Subcutaneous adipose tissue (tissue), 4 donors: ENCODE results near the gene TMCC1. TPM values are rescaled to one million over a fixed set of nuclear protein-coding genes. Genes with fewer than 3 reads are reported as not detected.

Experiments used
- total RNA-seq, 4 donors: library from RNA; depleted of rRNA; stranded (reverse); fragments of >200 nt; gene quantifications; one replicate each; pipeline ENCODE4 v1.1.0, GENCODE V29; 2016
- TF ChIP-seq, protein P1 (sequence below): fragments of 450-650 bp; IDR thresholded peaks from one replicate; pipeline ENCODE4 v1.5.1; 2016; ENCODE audit warnings: low read depth, mild to moderate bottlenecking, control low read depth, antibody characterized with exemption, moderate library complexity

TMCC1 gene
- total RNA-seq, 4 donors from 2014 or later: 24.0 to 31.5 (median 28.4) TPM

- TF ChIP-seq, protein P1, sequence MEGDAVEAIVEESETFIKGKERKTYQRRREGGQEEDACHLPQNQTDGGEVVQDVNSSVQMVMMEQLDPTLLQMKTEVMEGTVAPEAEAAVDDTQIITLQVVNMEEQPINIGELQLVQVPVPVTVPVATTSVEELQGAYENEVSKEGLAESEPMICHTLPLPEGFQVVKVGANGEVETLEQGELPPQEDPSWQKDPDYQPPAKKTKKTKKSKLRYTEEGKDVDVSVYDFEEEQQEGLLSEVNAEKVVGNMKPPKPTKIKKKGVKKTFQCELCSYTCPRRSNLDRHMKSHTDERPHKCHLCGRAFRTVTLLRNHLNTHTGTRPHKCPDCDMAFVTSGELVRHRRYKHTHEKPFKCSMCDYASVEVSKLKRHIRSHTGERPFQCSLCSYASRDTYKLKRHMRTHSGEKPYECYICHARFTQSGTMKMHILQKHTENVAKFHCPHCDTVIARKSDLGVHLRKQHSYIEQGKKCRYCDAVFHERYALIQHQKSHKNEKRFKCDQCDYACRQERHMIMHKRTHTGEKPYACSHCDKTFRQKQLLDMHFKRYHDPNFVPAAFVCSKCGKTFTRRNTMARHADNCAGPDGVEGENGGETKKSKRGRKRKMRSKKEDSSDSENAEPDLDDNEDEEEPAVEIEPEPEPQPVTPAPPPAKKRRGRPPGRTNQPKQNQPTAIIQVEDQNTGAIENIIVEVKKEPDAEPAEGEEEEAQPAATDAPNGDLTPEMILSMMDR: no peak
Observed at GRCh38 chr3:129768728-129769127, 124.8 kb downstream of the TMCC1 start.

GRCh38 chr3:129766135-129766534 is 127.4 kb downstream of the TMCC1 start:
- TF ChIP-seq, protein P1: no peak

DNA sequence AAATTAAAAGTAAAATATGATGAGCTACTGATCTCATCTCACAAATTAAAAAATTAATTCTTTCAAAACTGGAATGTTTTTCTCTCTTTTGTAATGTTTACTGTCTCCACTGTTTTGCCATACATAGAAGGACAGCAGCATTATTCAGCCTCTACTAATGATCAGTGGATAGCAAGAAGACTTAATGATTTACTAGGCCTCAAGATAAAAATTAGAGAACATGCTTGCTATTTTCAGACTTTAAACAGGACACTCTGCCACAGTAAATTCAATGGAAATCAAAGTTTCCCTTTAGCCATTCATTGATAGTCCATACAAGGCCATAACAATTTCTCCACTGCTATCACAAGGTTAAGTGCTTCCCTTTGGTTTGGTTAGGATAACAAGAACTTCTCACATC is 129.4 kb downstream of the TMCC1 start:
- TF ChIP-seq, protein P1: no peak

GRCh38 chr3:129758785-129759320 is 134.7 kb downstream of the TMCC1 start:
- TF ChIP-seq, protein P1: no peak

GRCh38 chr3:129758306-129758705 is 135.2 kb downstream of the TMCC1 start:
- TF ChIP-seq, protein P1: no peak

DNA sequence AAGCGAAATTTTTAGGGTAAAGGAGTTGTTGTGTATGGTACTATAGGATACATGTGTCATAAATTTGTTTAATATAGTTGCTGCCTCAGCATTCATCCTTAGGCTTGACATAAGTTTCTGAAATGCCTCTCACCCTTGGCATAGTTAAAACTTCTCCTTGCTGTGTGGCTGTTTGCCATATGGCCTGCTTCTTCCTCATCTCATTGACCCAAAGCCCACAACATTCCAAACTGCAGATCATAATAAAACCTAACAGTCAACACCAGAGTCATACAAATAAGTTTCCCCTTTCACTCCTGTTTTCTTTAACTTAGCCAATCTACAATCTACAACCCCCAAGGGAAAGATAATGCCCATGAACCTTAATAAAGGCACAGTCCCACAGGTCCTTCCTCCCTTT is 136.6 kb downstream of the TMCC1 start:
- TF ChIP-seq, protein P1: no peak

GRCh38 chr3:129749692-129750091 is 143.8 kb downstream of the TMCC1 start:
- TF ChIP-seq, protein P1: no peak

DNA sequence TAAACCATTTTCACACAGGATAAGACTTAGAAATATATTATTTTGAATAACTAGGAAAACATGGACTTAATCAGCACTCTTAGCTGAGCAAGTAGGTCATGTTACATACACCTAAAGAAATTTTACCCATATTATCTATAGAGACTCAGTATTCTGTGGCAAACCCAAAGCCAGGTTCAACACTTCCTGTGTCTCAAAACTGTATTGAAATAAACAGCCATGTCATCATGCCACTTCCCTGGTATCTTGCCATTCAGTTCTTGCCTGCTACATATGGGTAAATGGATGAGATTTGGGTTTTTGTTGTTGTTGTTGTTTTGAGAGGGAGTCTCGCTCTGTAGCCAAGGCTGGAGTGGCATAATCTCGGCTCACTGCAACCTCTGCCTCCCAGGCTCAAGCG is 145.5 kb downstream of the TMCC1 start:
- TF ChIP-seq, protein P1: no peak
